Measurements from ENCODE around the gene PAX1. TPM values are rescaled to one million over a fixed set of nuclear protein-coding genes. Genes with fewer than 3 reads are reported as not detected.

The PAX1 gene
- 1.9 TPM for total RNA-seq (ENCODE audit: insufficient read depth, low replicate concordance)

- DNase-seq (ENCODE audit: low spot score), result no peak
Observed at GRCh38 chr20:21705575-21706260, at the start of gene PAX1. Gene PAX1 (plus strand): TSS chr20:21705664. CDS start chr20:21705713, 49 bp downstream.

GRCh38 chr20:21656308-21657067 lies 49.0 kb upstream of the PAX1 start:
- no peak for DNase-seq (ENCODE audit: low spot score)

DNA sequence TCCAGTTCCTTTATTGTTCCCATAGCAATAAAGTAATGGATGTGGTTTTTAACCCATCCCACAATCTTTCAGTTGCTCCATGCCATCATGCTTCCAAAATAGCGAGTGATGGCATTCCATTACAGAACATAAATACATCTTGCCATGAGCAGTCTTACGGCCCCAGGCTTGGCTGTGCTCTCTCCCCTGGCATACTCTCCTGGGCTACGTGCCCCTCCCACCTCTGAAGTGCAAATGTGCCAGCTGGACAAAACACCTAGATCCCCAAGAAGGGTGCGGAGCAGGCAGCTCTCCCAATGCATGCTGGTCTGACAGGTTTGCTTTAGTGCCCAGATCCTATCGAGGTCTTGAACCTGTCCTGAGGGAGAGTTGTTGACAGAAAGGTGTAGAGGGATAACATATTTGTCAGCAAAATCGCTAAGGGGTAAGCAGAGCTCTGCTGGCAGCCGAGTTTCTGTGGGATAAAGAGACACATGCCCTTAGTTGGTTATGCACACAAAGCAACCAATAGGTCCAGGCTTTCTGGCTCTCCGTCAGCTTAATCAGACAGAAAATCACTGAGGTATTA lies 43.9 kb upstream of the PAX1 start:
- DNase-seq (ENCODE audit: low spot score), result no peak

DNA sequence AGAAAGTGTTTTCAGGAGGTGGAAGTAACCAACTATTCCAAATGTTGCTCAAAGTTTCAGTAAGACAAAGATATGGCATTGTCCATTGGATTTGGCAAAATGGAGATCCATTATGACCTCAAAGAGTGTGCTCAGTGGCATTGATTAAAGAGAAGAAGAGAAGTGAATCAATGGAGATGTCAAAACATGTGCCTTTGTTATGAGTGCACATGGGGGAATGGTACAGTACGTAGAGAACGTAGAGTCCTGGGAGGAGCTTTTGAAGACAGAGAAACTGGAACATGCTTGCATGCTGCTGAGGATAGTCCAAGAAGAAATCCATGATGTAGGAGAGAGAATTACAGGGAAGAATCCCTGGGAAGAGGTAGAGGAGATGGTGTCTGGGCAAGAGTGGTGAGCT lies 42.0 kb upstream of the PAX1 start:
- no peak for DNase-seq (ENCODE audit: low spot score)

GRCh38 chr20:21665687-21666446 lies 39.6 kb upstream of the PAX1 start:
- DNase-seq (ENCODE audit: low spot score), result no peak

- no peak for DNase-seq (ENCODE audit: low spot score)
Observed at GRCh38 chr20:21670126-21670525, 35.3 kb upstream of the PAX1 start.

DNA sequence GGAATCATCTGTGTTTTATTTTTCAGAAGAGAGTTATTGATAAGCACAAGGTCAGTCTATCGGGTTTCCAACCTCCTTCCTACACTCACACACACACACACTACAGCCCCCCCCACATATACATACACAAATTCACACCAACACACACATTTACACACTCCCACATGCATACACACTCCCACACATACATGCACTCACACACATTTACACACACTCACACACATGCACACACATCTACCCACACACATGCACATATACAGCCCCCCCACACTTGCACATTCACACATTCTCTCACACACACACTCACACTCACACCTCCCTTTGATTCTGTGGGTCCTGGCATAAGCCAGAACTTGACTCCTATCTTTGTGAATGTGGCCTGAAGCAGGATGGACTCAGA lies 34.5 kb upstream of the PAX1 start:
- DNase-seq (ENCODE audit: low spot score), result no peak

GRCh38 chr20:21677261-21677660 lies 28.2 kb upstream of the PAX1 start:
- no peak for DNase-seq (ENCODE audit: low spot score)

DNA sequence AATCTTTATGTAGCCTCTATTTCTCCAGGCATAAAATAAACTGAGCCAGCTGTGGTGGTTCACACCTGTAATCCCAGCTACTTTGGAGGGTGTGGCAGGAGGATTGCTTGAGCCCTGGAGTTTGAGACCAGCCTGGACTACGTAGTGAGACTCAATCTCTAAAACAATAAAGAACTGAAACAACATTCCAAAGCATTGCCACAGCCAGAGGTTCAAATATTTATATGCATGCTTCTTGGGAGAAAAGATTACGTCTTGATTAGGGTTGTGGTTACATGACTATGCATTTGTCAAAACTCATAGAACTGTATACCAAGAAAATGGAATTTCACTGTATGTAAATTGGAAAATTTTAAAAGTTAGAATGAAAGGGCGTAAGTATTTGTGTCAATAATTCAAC lies 27.7 kb upstream of the PAX1 start:
- no peak for DNase-seq (ENCODE audit: low spot score)

- DNase-seq (ENCODE audit: low spot score), result no peak
Observed at GRCh38 chr20:21681234-21681921, 24.1 kb upstream of the PAX1 start.

DNA sequence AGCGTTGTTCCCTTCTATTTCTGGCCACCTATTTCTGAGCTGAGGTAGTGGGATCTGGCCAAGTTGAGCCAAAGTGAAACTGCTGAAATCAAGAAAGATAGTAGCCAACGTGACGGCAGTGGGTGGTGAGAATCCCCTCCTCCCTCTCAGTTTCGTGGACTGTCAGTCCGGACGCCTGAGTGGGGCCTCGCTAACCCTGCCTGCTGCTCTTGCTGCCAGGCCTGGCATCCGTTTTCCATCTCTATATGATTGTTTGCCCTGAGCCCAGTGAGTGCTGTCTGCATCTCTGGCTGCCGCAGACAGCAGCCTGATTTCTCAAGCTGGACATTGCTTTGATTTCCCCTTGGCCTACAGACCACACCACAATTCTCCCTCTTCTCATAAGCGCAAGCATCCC lies 23.5 kb upstream of the PAX1 start:
- DNase-seq (ENCODE audit: low spot score), result no peak

- DNase-seq (ENCODE audit: low spot score), result no peak
Observed at GRCh38 chr20:21682521-21682954, 22.9 kb upstream of the PAX1 start.

GRCh38 chr20:21684671-21685070 lies 20.8 kb upstream of the PAX1 start:
- no peak for DNase-seq (ENCODE audit: low spot score)

GRCh38 chr20:21685981-21686380 lies 19.5 kb upstream of the PAX1 start:
- DNase-seq (ENCODE audit: low spot score), result no peak

GRCh38 chr20:21693322-21693721 lies 12.1 kb upstream of the PAX1 start:
- DNase-seq (ENCODE audit: low spot score), result no peak

GRCh38 chr20:21698494-21699215 lies 6.8 kb upstream of the PAX1 start:
- DNase-seq (ENCODE audit: low spot score), result no peak

DNA sequence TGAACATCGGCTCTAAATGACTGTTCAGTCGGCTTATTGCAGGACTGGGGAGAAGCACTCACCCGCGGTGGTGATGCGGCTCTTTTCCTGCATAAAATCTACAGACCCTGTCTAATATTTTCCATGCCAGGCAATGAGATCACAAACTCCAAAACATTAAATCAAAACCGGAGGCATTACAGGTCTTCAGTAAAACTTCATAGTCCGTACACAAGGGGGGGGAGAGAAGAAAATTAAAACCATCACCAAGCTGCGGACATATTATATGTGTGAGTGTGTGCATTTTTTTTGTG lies 6.3 kb upstream of the PAX1 start:
- DNase-seq (ENCODE audit: low spot score), result no peak

- no peak for DNase-seq (ENCODE audit: low spot score)
Observed at GRCh38 chr20:21701171-21701876, 4.1 kb upstream of the PAX1 start.

DNA sequence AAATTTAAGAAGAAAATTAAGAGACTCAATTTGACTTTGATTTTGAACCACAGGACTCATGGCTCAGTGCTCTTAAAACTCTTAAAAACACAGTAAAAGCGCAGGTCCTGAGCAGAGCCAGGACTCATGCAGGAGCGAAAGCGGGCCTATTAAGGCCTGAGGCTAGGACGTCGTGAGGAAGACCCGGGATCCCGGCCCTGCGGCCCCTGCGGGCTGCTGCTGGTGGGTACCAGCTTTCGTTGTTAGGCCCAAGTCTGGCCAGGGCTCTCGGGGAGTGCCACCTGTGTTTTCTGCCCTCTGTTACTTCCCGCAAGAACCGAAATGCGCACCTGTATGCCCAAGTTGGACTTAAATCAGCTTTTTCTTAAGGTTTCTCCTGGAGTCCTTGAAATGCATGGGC lies 3.4 kb upstream of the PAX1 start:
- no peak for DNase-seq (ENCODE audit: low spot score)

Data from umbilical cord (tissue), 2 donors.